Measurements from ENCODE around the gene HNRNPA3. TPM values are rescaled to one million over a fixed set of nuclear protein-coding genes. Genes with fewer than 3 reads are reported as not detected.

The HNRNPA3 gene
- total RNA-seq, 1 experiment from 2014 or later = 406 TPM

GRCh38 chr2:177272765-177273164 lies 60.2 kb downstream of the HNRNPA3 start:
- no peak for ATAC-seq
- DNase-seq (ENCODE audit: low spot score) = no peak
- Mint-ChIP-seq H3K27ac (no peak overlapping the region), H3K9me3 (no peaks in the 10 kb centered on the region), H3K36me3 (no peaks in the 10 kb centered on the region), H3K4me1 (peaks cover 15% of the 10 kb centered on the region), H3K27me3 (ENCODE audit: low read depth) (no peaks in the 10 kb centered on the region), H3K4me3 (no peak overlapping the region)
- POLR2A ChIA-PET = interaction anchor here (1.1 kb wide), 1 partner anchor 18 kb away, joined by 3 read pairs; no protein-coding TSS in a partner anchor
- CTCF ChIA-PET = interaction anchor here (0.9 to 1.6 kb wide), 6 partner anchors 9 to 108 kb away, joined by 3 to 6 read pairs (median 4); no protein-coding TSS in a partner anchor
- TF ChIP-seq HMGXB4 (CRISPR knock-in tag; IDR thresholded peaks at IDR 0.05) = no peak
- TF ChIP-seq SMAD4 (CRISPR knock-in tag; IDR thresholded peaks at IDR 0.05) = no peak

- H3K4me1 Mint-ChIP-seq = peaks cover 15% of the 10 kb centered on the region
- no peak for TF ChIP-seq RORB (CRISPR knock-in tag; IDR thresholded peaks at IDR 0.05)
- TF ChIP-seq ZNF512 (CRISPR knock-in tag; IDR thresholded peaks at IDR 0.05; ENCODE audit: borderline replicate concordance) = no peak
- TF ChIP-seq SOX15 (CRISPR knock-in tag; IDR thresholded peaks at IDR 0.05) = no peak
- TF ChIP-seq TEAD1 (CRISPR knock-in tag; IDR thresholded peaks at IDR 0.05) = no peak
- no peak for TF ChIP-seq ZNF425 (CRISPR knock-in tag; conservative IDR thresholded peaks at IDR 0.05)
- no peak for TF ChIP-seq NR3C1 (CRISPR knock-in tag; conservative IDR thresholded peaks at IDR 0.05; ENCODE audit: low read depth)
- TF ChIP-seq FOXP1 (CRISPR knock-in tag; IDR thresholded peaks at IDR 0.05; ENCODE audit: borderline replicate concordance) = no peak
- no peak for TF ChIP-seq EMX1 (CRISPR knock-in tag; IDR thresholded peaks at IDR 0.05)
- TF ChIP-seq OVOL2 (CRISPR knock-in tag; IDR thresholded peaks at IDR 0.05; ENCODE audit: borderline replicate concordance) = no peak
- no peak for TF ChIP-seq NFATC4 (CRISPR knock-in tag; IDR thresholded peaks at IDR 0.05)
- no peak for TF ChIP-seq ZNF671 (CRISPR knock-in tag; IDR thresholded peaks at IDR 0.05)
- no peak for TF ChIP-seq NR2C2 (CRISPR knock-in tag; IDR thresholded peaks at IDR 0.05)
- TF ChIP-seq SMAD4 (CRISPR knock-in tag; IDR thresholded peaks at IDR 0.05) = no peak
- no peak for TF ChIP-seq TP53 (CRISPR knock-in tag; IDR thresholded peaks at IDR 0.05)
- no peak for TF ChIP-seq CDX4 (CRISPR knock-in tag; IDR thresholded peaks at IDR 0.05; ENCODE audit: borderline replicate concordance)
- TF ChIP-seq ATF6 (CRISPR knock-in tag; IDR thresholded peaks at IDR 0.05) = no peak
- H3K36me3 Mint-ChIP-seq = no peaks in the 10 kb centered on the region
- H3K27ac Mint-ChIP-seq = peak overlapping the region; percentile 81
- H3K27me3 Mint-ChIP-seq (ENCODE audit: low read depth) = no peaks in the 10 kb centered on the region
- no peaks in the 10 kb centered on the region for H3K9me3 Mint-ChIP-seq
- H3K4me3 Mint-ChIP-seq = no peak overlapping the region
- POLR2A ChIA-PET = no interaction called here
- CTCF ChIA-PET = interaction anchor here (1.0 to 1.2 kb wide), 2 partner anchors 25 to 109 kb away, joined by 3 to 4 read pairs; no protein-coding TSS in a partner anchor
- DNase-seq (ENCODE audit: low spot score) (no peak), ATAC-seq (no peak)
Measured at GRCh38 chr2:177273408-177273807, 60.8 kb downstream of the HNRNPA3 start.

Small RNA genes within 50 kb of the gene (microRNA-seq; reads per million reads assigned to microRNA genes)
- gene MIR3128 (ENCODE audit: borderline number of aligned reads) = not detected

Other genes starting within 250 kb of the HNRNPA3 start
- 21.4 to 26.3 TPM (median 22.7 TPM) in 3 replicates for gene NFE2L2, start 51.9 kb downstream of the HNRNPA3 start, total RNA-seq (2021)
- gene AGPS, start 180.0 kb downstream of the HNRNPA3 start, total RNA-seq (2021) = 56.1 to 60.8 TPM (median 60.2 TPM) in 3 replicates

Measured in WTC11 (cell line).